Heart left ventricle (tissue), 16 donors: Measurements from ENCODE around the gene DOK7. TPM values are rescaled to one million over a fixed set of nuclear protein-coding genes. Genes with fewer than 3 reads are reported as not detected.
A peak's percentile ranks its signal among the peaks of the same experiment; 100 is the strongest.

Source experiments
- ATAC-seq, 4 donors: fragments of 200-7000 bp; cut with Tn5 transposase; one replicate each; pipeline ENCODE4 v1.9.1; 2020 to 2022; ENCODE audit warnings: moderate library complexity in 4 of 4, mild to moderate bottlenecking in 3 of 4, moderate number of reproducible peaks in 1 of 4
- DNase-seq, 5 donors: peaks; one replicate each; pipeline ENCODE4 v3.0.0-alpha.2; 2020
- H3K27ac ChIP-seq, 12 donors: fragments of 200-600 bp; sonication (generic) in 4 of 12; one replicate each; pipeline versions ENCODE4 v1.5.0 to v1.8.0; 2016 to 2022; ENCODE audit warnings: mild to moderate bottlenecking in 2 of 12
- H3K27me3 ChIP-seq, 9 donors: fragments of 200-600 bp; sonication (generic) in 2 of 9; one replicate each; pipeline versions ENCODE4 v1.5.1 to v1.8.0; 2016 to 2022; ENCODE audit warnings: mild to moderate bottlenecking in 3 of 9
- H3K36me3 ChIP-seq, 9 donors: fragments of 200-600 bp; sonication (generic) in 2 of 9; one replicate each; pipeline versions ENCODE4 v1.5.0 to v1.8.0; 2018 to 2022; ENCODE audit warnings: mild to moderate bottlenecking in 2 of 9
- H3K4me1 ChIP-seq, 12 donors: fragments of 200-600 bp; sonication (generic) in 4 of 12; one replicate each; pipeline versions ENCODE4 v1.5.0 to v1.8.0; 2016 to 2022; ENCODE audit warnings: mild to moderate bottlenecking in 3 of 12
- H3K4me3 ChIP-seq, 12 donors: fragments of 200-600 bp; sonication (generic) in 4 of 12; one replicate each; pipeline versions ENCODE4 v1.5.0 to v1.8.0; 2017 to 2022; ENCODE audit warnings: mild to moderate bottlenecking in 9 of 12, moderate library complexity in 4 of 12
- H3K9me3 ChIP-seq, 12 donors: fragments of 200-600 bp; sonication (generic) in 4 of 12; one replicate each; pipeline versions ENCODE4 v1.5.0 to v1.8.0; 2016 to 2022; ENCODE audit warnings: mild to moderate bottlenecking in 1 of 12
- CTCF ChIP-seq, 12 donors: fragments of 200-600 bp; sonication (generic) in 4 of 12; IDR thresholded peaks; one replicate each; pipeline versions ENCODE4 v1.5.0 to v1.8.0; 2018 to 2022; ENCODE audit warnings: antibody characterized with exemption in 12 of 12, mild to moderate bottlenecking in 5 of 12
- POLR2A ChIP-seq, 2 donors: fragments of 450-650 bp; IDR thresholded peaks; one replicate each; pipeline ENCODE4 v1.6.1; 2017; ENCODE audit warnings: antibody characterized with exemption in 2 of 2, mild to moderate bottlenecking in 2 of 2, moderate library complexity in 2 of 2
- WGBS, 4 donors: extraction: QIAGEN DNeasy Blood & Tissue Kit in 2 of 4; methylation state at CpG; one replicate each; pipeline versions ENCODE4 v1.1.5 to v1.1.7; 2013 to 2018; 5-methylcytosine and 5-hydroxymethylcytosine counted together
- intact Hi-C, 10 donors: fragments of 100-400 bp; cut with DNase I; formaldehyde crosslinking; loops; one replicate each; pipeline versions ENCODE4 v1.11.1 to v1.14.2; 2022
- polyA plus RNA-seq, 2 donors: library from polyadenylated mRNA; stranded (reverse); fragments of 200-250 nt; gene quantifications; one replicate each; pipeline ENCODE4 v1.2.3, GENCODE V29; 2013
- total RNA-seq, 9 donors: library from RNA; depleted of rRNA in 2 of 9; stranded (reverse); fragments of >200 nt in 2 of 9; fragmentation: NEBNext Ultra II Directional in 3 of 9; extraction: Animal tissue kit (Norgen Biotek cat#: 25700) in 3 of 9; gene quantifications; one replicate each; pipeline versions ENCODE4 v1.1.0 to v1.2.4, GENCODE V29; 2016 to 2023
- donor health status: ischemic (EF 13 %, LVEDD 7.1; RV severe dilation, severe dysfunction).
- donor health status: healthy with polysubstance abuse.
- donor health status: DM: no; HTN: yes; CAD: no.
- donor health status: DM: no; HTN: no; CAD: no.
- donor health status: ischemic (EF 25% LVEDD 6.9; RV normal size, moderate dysfunction).
- donor health status: ischemic (EF 25% LVEDD 5.7; RV mildly dilated, moderate dysfunction).
- donor health status: healthy.
- donor health status: DM: yes; HTN: yes; CAD: no.
- donor health status: ischemic (EF 35%, LVEDD 5.7; RV mildly dilated, moderate dysfunction).
- donor health status: nonischemic (EF 11% LVEDD 7.7; RV severe dilation, severe dysfunction).
- donor health status: DM: yes; HTN: yes; CAD: no.
- donor health status: PGD.
- donor health status: ischemic (EF 29% LVEDD 5.4; RV normal size, mild dysfunction).
- donor health status: nonischemic (EF 23%, LVEDD 6.1; RV moderate dilation, normal function).

The DOK7 gene
- total and polyA plus RNA-seq, 11 donors: 27.7 to 89.5 (median 40.0) TPM

DNA sequence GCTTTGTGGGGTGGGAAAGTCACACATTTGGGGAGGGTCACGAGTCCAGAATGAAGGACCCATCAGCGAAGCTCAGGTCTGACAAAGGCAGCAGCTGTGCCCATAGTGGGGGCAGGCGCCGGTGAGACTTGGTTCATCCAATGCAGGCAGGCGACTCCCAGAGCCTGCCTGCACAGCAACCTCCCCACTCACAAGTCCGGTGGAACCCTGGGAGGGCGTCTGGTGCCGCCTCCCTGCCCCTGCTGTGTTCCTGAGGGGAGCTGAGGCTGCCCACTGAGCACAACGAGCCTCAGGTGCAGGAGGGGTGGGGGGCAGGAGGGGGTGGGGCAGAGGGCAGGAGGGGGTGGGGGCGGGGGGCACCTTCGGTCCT lies 55.4 kb downstream of the DOK7 start:
- Histone ChIP-seq H3K27ac (no peak overlapping the region), H3K4me3 (no peak overlapping the region), H3K36me3 (peaks cover 7 to 100% (median 96%) of the 10 kb centered on the region in 9 donors), H3K27me3 (no peaks in the 10 kb centered on the region), H3K4me1 (no peaks in the 10 kb centered on the region), H3K9me3 (no peaks in the 10 kb centered on the region)
- ATAC-seq (no peak), DNase-seq (peak in 2 of 5 donors; percentile 15 to 32)
- WGBS, 4 donors: 86 to 95% (median 90%) methylated on average over 2 to 11 of the region's 11 CpGs
- intact Hi-C loops: loop anchor here in 1 of 10 donors (10.0 kb wide), 1 partner anchor 174 kb away; no protein-coding TSS in a partner anchor
- TF ChIP-seq POLR2A (IDR thresholded peaks at IDR 0.05) (no peak), CTCF (IDR thresholded peaks at IDR 0.05) (no peak)

GRCh38 chr4:3518941-3519340 lies 55.8 kb downstream of the DOK7 start:
- Histone ChIP-seq H3K27ac (no peak overlapping the region), H3K36me3 (peaks cover 7 to 100% (median 96%) of the 10 kb centered on the region in 9 donors), H3K4me1 (no peaks in the 10 kb centered on the region), H3K4me3 (no peak overlapping the region), H3K27me3 (no peaks in the 10 kb centered on the region), H3K9me3 (no peaks in the 10 kb centered on the region)
- 90 to 93% (median 91%) methylated on average over 17 to 18 of the region's 18 CpGs for WGBS, 4 donors
- intact Hi-C loops: loop anchor here in 1 of 10 donors (10.0 kb wide), 1 partner anchor 174 kb away; no protein-coding TSS in a partner anchor
- ATAC-seq (no peak), DNase-seq (peak in 3 of 5 donors; percentile 14 to 17 (median 15))
- TF ChIP-seq CTCF (IDR thresholded peaks at IDR 0.05) (no peak), POLR2A (IDR thresholded peaks at IDR 0.05) (no peak)

DNA sequence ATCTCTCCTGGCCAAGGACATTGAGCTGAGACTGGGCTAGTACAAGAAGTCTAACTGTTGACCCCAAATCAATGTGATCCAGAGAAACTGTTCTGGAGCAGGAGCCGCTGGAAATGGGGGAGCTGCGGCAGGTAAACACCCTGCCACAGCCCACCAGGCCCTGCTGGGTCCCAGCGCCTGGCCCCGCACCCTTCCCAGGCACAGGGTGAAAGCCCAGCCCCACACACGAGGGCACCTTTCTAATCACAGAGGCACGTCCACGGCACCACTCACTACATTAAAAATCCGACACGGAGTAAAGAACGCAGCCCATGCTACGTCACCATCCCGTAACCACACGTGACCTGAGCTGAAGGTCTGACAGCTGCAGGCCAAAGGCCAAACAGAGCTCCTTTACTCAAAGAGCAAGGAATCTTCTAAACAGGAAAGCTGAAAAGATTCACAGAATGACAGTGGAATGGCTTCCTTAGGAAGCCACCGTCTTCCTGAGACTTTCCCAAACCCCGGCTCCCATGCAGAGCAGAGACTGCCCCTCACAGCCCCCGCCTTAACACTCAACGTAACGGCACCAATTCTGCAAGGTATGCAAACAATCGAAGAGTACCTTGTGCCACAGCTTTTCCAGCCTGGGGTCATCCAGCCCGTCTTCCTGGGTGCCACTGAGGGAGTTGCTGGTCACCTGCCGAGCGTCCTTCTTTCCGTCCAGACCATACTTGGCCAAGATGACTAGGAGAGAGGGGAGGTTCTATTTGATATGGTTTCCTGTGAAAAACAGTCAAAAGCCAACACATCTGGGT lies 56.6 kb downstream of the DOK7 start:
- intact Hi-C loops: loop anchor here in 1 of 10 donors (10.0 kb wide), 1 partner anchor 175 kb away; no protein-coding TSS in a partner anchor
- Histone ChIP-seq H3K36me3 (peaks cover 7 to 100% (median 96%) of the 10 kb centered on the region in 9 donors), H3K4me3 (no peak overlapping the region), H3K9me3 (no peaks in the 10 kb centered on the region), H3K4me1 (no peaks in the 10 kb centered on the region), H3K27me3 (no peaks in the 10 kb centered on the region), H3K27ac (no peak overlapping the region)
- peak in 2 of 5 donors; percentile 13 to 14 for DNase-seq
- no peak for TF ChIP-seq POLR2A (IDR thresholded peaks at IDR 0.05)
- no peak for TF ChIP-seq CTCF (IDR thresholded peaks at IDR 0.05)
- ATAC-seq: no peak
- 91 to 94% (median 93%) methylated on average over 22 to 23 of the region's 23 CpGs for WGBS, 4 donors

DNA sequence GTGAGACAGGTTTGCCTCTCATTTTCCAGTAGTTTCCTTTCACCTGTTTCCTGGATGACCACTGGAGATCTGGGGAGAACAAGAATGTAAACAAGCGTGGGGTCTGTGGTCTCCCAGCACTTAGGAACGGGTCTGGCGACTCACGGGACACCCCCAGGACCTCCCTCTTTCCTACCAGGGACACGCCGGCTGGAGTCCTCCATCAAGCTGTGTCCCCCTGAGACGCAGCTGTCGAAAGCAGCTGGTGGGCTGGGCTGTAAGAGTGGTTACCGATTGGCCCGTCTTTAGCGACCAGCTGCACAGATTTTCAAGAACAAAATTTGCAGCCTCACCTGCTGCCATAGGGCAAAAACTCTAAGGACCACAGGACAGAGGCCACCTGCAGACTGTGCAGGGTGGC lies 57.2 kb downstream of the DOK7 start:
- peaks cover 7 to 99% (median 93%) of the 10 kb centered on the region in 9 donors for H3K36me3 ChIP-seq
- TF ChIP-seq POLR2A (IDR thresholded peaks at IDR 0.05) (no peak), CTCF (IDR thresholded peaks at IDR 0.05) (no peak)
- H3K27me3 ChIP-seq: no peaks in the 10 kb centered on the region
- intact Hi-C loops: no loop called here
- peak in 1 of 5 donors; percentile 7 for DNase-seq
- H3K27ac ChIP-seq: no peak overlapping the region
- H3K4me1 ChIP-seq: no peaks in the 10 kb centered on the region
- ATAC-seq: no peak
- 85 to 89% (median 86%) methylated on average over 11 of the region's 11 CpGs for WGBS, 4 donors
- H3K4me3 ChIP-seq: no peak overlapping the region
- no peaks in the 10 kb centered on the region for H3K9me3 ChIP-seq
